GM06990 (cell line): ENCODE measurements around the gene KRT35.

Source experiments
- DNase-seq: peaks from one replicate; pipeline ENCODE4 v3.0.0-alpha.2; 2011; ENCODE audit not compliant: insufficient read length; ENCODE audit errors: extremely low read depth
- H3K27me3 ChIP-seq: replicated peaks from 2 replicates; pipeline ENCODE4 v1.6.0; 2011; ENCODE audit warnings: low read length; ENCODE audit not compliant: control insufficient read depth, insufficient read depth
- H3K36me3 ChIP-seq: 2 replicates; pipeline ENCODE4 v1.5.1; 2011; ENCODE audit warnings: low read length; ENCODE audit not compliant: control insufficient read depth, insufficient read depth
- H3K4me3 ChIP-seq: replicated peaks from 2 replicates; pipeline ENCODE4 v1.5.1; 2011; ENCODE audit warnings: low read depth, mild to moderate bottlenecking, control low read depth, low read length
- CTCF ChIP-seq: IDR thresholded peaks from 2 replicates; pipeline ENCODE4 v1.5.1; 2011; ENCODE audit warnings: low read length, control low read depth, mild to moderate bottlenecking, inconsistent platforms; ENCODE audit not compliant: insufficient read depth, poor library complexity, severe bottlenecking

The KRT35 gene

GRCh38 chr17:41524261-41524660 is 43.3 kb upstream of the KRT35 start:
- no peak for DNase-seq
- peaks cover 2% of the 10 kb centered on the region for H3K27me3 ChIP-seq
- TF ChIP-seq CTCF, result no peak
- no peaks in the 10 kb centered on the region for H3K36me3 ChIP-seq
- H3K4me3 ChIP-seq, result no peak overlapping the region

GRCh38 chr17:41523787-41524186 is 42.8 kb upstream of the KRT35 start:
- Histone ChIP-seq H3K4me3 (no peak overlapping the region), H3K36me3 (no peaks in the 10 kb centered on the region), H3K27me3 (no peaks in the 10 kb centered on the region; the same call in none of the 2 replicates)
- TF ChIP-seq CTCF, result no peak
- no peak for DNase-seq

GRCh38 chr17:41523225-41523593 is 42.3 kb upstream of the KRT35 start:
- no peak for DNase-seq
- H3K36me3 ChIP-seq, result no peaks in the 10 kb centered on the region
- no peak overlapping the region for H3K4me3 ChIP-seq
- TF ChIP-seq CTCF, result no peak
- no peaks in the 10 kb centered on the region; the same call in none of the 2 replicates for H3K27me3 ChIP-seq

GRCh38 chr17:41522301-41523224 is 41.6 kb upstream of the KRT35 start:
- no peak for TF ChIP-seq CTCF
- H3K36me3 ChIP-seq, result no peaks in the 10 kb centered on the region
- no peak overlapping the region for H3K4me3 ChIP-seq
- H3K27me3 ChIP-seq, result no peaks in the 10 kb centered on the region; the same call in none of the 2 replicates
- no peak for DNase-seq

- no peak for DNase-seq
- TF ChIP-seq CTCF, result no peak
- H3K4me3 ChIP-seq, result no peak overlapping the region
- H3K27me3 ChIP-seq, result no peaks in the 10 kb centered on the region; the same call in none of the 2 replicates
- no peaks in the 10 kb centered on the region for H3K36me3 ChIP-seq
Observed at GRCh38 chr17:41521574-41522261, 40.8 kb upstream of the KRT35 start.
